ENCODE results near the gene DUSP22. TPM values are rescaled to one million over a fixed set of nuclear protein-coding genes. Genes with fewer than 3 reads are reported as not detected.
"Not testable (repeated sequence)": the region's sequence is repeated elsewhere in the genome, so short reads cannot be mapped to it uniquely, and the experiment has no call there.

The DUSP22 gene
- polyA plus RNA-seq, 4 donors: 18.8 to 40.0 (median 29.1) TPM

DNA sequence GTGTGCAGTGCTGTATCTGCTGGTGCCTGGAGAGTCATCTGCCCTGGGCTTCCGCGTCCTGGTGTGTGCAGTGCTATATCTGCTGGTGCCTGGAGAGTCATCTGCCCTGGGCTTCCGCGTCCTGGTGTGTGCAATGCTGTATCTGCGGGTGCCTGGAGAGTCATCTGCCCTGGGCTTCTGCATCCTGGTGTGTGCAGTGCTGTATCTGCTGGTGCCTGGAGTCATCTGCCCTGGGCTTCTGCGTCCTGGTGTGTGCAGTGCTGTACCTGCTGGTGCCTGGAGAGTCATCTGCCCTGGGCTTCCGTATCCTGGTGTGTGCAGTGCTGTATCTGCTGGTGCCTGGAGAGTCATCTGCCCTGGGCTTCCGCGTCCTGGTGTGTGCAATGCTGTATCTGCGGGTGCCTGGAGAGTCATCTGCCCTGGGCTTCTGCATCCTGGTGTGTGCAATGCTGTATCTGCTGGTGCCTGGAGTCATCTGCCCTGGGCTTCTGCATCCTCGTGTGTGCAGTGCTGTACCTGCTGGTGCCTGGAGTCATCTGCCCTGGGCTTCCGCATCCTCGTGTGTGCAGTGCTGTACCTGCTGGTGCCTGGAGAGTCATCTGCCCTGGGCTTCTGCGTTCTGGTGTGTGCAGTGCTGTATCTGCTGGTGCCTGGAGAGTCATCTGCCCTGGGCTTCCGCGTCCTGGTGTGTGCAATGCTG lies 33.0 kb downstream of the DUSP22 start:
- WGBS, 3 donors: 87 to 92% (median 89%) methylated on average over 16 of the region's 16 CpGs
- FAIRE-seq; H3K27me3 ChIP-seq (ENCODE audit: control insufficient read depth in 3 of 3, insufficient read depth in 3 of 3, low read length in 3 of 3); H3K4me3 ChIP-seq (ENCODE audit: low read depth in 1 of 3, low read length in 3 of 3); H3K27ac ChIP-seq (ENCODE audit: low read depth in 1 of 3, low read length in 2 of 3); H3K9me3 ChIP-seq (ENCODE audit: control insufficient read depth in 2 of 2, insufficient read depth in 1 of 2, low read depth in 1 of 2, low read length in 1 of 2); H3K4me1 ChIP-seq (ENCODE audit: control insufficient read depth in 3 of 3, insufficient read depth in 2 of 3, low read depth in 1 of 3, low read length in 2 of 3); DNase-seq: not testable (repeated sequence)
- H3K36me3 ChIP-seq (ENCODE audit: control insufficient read depth in 3 of 3, insufficient read depth in 2 of 3, low read depth in 1 of 3, low read length in 3 of 3): peaks cover 0 to 18% (median 0%) of the 10 kb centered on the region in 3 donors

DNA sequence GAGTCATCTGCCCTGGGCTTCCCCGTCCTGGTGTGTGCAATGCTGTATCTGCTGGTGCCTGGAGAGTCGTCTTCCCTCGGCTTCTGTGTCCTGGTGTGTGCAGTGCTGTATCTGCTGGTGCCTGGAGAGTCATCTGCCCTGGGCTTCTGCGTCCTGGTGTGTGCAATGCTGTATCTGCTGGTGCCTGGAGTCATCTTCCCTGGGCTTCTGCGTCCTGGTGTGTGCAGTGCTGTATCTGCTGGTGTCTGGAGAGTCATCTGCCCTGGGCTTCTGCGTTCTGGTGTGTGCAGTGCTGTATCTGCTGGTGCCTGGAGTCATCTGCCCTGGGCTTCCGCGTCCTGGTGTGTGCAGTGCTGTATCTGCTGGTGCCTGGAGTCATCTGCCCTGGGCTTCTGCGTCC lies 33.8 kb downstream of the DUSP22 start:
- DNase-seq: not testable (repeated sequence)
- WGBS, 3 donors: 75 to 79% (median 77%) methylated on average over 9 of the region's 9 CpGs

DNA sequence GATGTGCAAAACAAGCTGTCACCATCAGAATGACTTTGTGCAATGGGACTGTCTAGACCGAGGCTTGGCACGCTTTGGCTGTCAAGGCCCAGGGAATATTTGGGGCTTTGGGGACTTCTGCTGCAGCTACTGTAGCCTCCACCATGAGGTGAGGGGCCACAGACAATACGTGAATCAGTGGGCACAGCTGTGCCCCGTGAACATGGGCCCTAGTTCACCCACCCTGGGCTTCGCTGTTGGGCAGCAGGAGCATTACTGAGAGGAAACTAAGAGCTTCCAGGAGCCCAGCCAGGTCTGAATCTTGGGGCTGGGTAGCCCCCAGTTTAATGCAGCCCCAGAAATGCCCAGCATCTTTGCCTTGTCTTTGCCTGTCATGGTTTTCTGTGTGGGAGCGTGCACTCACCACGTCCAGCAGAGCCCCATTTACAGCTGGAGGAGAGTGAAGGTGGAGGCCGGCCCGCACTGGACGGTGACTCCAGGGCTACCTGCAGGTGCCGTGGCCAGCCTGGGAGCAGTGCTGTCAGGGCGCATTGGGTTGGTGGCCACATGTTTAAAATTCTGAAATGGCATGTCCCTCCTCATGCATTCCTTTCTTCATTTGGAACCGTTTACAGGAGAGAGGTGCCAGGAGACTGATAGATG lies 34.7 kb downstream of the DUSP22 start:
- WGBS, 3 donors: 93 to 95% (median 93%) methylated on average over 13 of the region's 13 CpGs
- peaks cover 0 to 16% (median 12%) of the 10 kb centered on the region in 3 donors for H3K4me1 ChIP-seq (ENCODE audit: control insufficient read depth in 3 of 3, insufficient read depth in 2 of 3, low read depth in 1 of 3, low read length in 2 of 3)
- DNase-seq (no peak), FAIRE-seq (no peak)
- H3K27ac ChIP-seq (ENCODE audit: low read depth in 1 of 3, low read length in 2 of 3): peak overlapping the region in 1 of 3 donors; percentile 56
- no peak overlapping the region for H3K4me3 ChIP-seq (ENCODE audit: low read depth in 1 of 3, low read length in 3 of 3)
- no peaks in the 10 kb centered on the region for H3K27me3 ChIP-seq (ENCODE audit: control insufficient read depth in 3 of 3, insufficient read depth in 3 of 3, low read length in 3 of 3)
- H3K36me3 ChIP-seq (ENCODE audit: control insufficient read depth in 3 of 3, insufficient read depth in 2 of 3, low read depth in 1 of 3, low read length in 3 of 3): peaks cover 0 to 18% (median 0%) of the 10 kb centered on the region in 3 donors
- H3K9me3 ChIP-seq (ENCODE audit: control insufficient read depth in 2 of 2, insufficient read depth in 1 of 2, low read depth in 1 of 2, low read length in 1 of 2): no peaks in the 10 kb centered on the region

More for the DNA sequence above, 33.8 kb downstream of the DUSP22 start:
- not testable (repeated sequence) for FAIRE-seq; H3K4me3 ChIP-seq (ENCODE audit: low read depth in 1 of 3, low read length in 3 of 3); H3K27me3 ChIP-seq (ENCODE audit: control insufficient read depth in 3 of 3, insufficient read depth in 3 of 3, low read length in 3 of 3); H3K9me3 ChIP-seq (ENCODE audit: control insufficient read depth in 2 of 2, insufficient read depth in 1 of 2, low read depth in 1 of 2, low read length in 1 of 2); H3K27ac ChIP-seq (ENCODE audit: low read depth in 1 of 3, low read length in 2 of 3)
- Histone ChIP-seq H3K36me3 (ENCODE audit: control insufficient read depth in 3 of 3, insufficient read depth in 2 of 3, low read depth in 1 of 3, low read length in 3 of 3) (peaks cover 0 to 18% (median 0%) of the 10 kb centered on the region in 3 donors), H3K4me1 (ENCODE audit: control insufficient read depth in 3 of 3, insufficient read depth in 2 of 3, low read depth in 1 of 3, low read length in 2 of 3) (peaks cover 0 to 12% (median 9%) of the 10 kb centered on the region in 3 donors)

DNA sequence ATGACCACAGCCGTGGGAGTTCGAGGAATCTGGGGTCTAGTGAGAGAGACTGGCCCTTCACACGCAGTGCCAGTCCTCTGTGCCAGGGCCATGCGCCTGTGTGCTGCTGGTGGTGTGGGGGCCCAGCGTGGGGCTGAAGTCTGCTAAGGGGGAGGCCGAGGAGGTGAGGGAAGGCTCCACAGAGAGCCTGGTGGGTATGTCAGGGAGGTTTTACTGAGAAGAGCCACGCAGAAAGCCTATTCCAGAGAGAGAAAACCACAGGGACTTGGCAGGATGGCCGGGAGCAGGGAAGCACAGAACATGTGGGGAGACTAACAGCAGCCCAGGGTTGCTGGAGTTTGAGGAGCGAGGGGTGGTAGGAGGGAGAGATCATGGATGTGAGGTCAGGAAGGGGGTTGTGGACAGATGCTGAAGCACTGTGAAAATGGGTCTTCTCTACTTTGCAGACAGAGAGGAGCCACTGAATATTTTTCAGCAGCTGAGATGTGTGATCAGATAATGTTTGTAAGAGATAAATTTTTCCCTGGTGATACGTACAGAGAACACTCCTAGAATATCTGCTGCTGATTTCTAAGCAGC lies 35.3 kb downstream of the DUSP22 start:
- DNase-seq (no peak), FAIRE-seq (no peak)
- peaks cover 0 to 16% (median 0%) of the 10 kb centered on the region in 3 donors for H3K36me3 ChIP-seq (ENCODE audit: control insufficient read depth in 3 of 3, insufficient read depth in 2 of 3, low read depth in 1 of 3, low read length in 3 of 3)
- no peak overlapping the region for H3K4me3 ChIP-seq (ENCODE audit: low read depth in 1 of 3, low read length in 3 of 3)
- H3K4me1 ChIP-seq (ENCODE audit: control insufficient read depth in 3 of 3, insufficient read depth in 2 of 3, low read depth in 1 of 3, low read length in 2 of 3): peaks cover 0 to 17% (median 12%) of the 10 kb centered on the region in 3 donors
- H3K9me3 ChIP-seq (ENCODE audit: control insufficient read depth in 2 of 2, insufficient read depth in 1 of 2, low read depth in 1 of 2, low read length in 1 of 2): no peaks in the 10 kb centered on the region
- H3K27me3 ChIP-seq (ENCODE audit: control insufficient read depth in 3 of 3, insufficient read depth in 3 of 3, low read length in 3 of 3): no peaks in the 10 kb centered on the region
- WGBS, 3 donors: 67 to 76% (median 69%) methylated on average over 10 of the region's 10 CpGs
- peak overlapping the region in 2 of 3 donors; percentile 0 to 56 for H3K27ac ChIP-seq (ENCODE audit: low read depth in 1 of 3, low read length in 2 of 3)

DNA sequence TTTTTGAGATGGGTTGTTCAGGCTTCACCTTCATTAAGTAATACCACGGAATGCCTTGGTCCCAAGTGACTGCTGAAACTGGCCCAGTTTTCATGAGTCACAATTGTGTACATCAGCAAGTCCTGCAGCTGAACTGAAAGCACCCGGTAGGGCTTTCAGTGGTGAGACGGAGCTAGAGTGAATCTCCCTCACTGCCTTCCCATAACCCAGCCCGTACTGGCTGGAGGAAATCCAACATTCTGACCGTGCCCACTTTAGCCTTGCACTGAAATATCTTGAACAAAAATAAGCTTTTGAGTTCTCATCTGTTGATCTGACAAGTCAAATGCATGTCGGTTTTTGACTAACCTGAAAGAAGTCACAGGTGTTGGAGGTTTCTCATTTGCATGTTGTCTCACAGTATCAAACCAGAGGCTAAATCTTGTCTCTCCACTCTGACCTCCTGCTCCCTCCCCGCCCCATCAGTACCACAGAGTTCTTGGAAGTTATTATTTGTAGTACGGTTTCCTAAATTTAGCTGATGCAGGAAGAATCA lies 35.9 kb downstream of the DUSP22 start:
- Histone ChIP-seq H3K27ac (ENCODE audit: low read depth in 1 of 3, low read length in 2 of 3) (no peak overlapping the region), H3K36me3 (ENCODE audit: control insufficient read depth in 3 of 3, insufficient read depth in 2 of 3, low read depth in 1 of 3, low read length in 3 of 3) (peaks cover 0 to 15% (median 0%) of the 10 kb centered on the region in 3 donors), H3K4me1 (ENCODE audit: control insufficient read depth in 3 of 3, insufficient read depth in 2 of 3, low read depth in 1 of 3, low read length in 2 of 3) (peaks cover 0 to 17% (median 12%) of the 10 kb centered on the region in 3 donors), H3K27me3 (ENCODE audit: control insufficient read depth in 3 of 3, insufficient read depth in 3 of 3, low read length in 3 of 3) (no peaks in the 10 kb centered on the region), H3K4me3 (ENCODE audit: low read depth in 1 of 3, low read length in 3 of 3) (no peak overlapping the region), H3K9me3 (ENCODE audit: control insufficient read depth in 2 of 2, insufficient read depth in 1 of 2, low read depth in 1 of 2, low read length in 1 of 2) (no peaks in the 10 kb centered on the region)
- no peak for FAIRE-seq
- WGBS, 3 donors: 47 to 53% (median 50%) methylated on average over 8 of the region's 8 CpGs
- peak in 1 of 2 donors; percentile 19 for DNase-seq

DNA sequence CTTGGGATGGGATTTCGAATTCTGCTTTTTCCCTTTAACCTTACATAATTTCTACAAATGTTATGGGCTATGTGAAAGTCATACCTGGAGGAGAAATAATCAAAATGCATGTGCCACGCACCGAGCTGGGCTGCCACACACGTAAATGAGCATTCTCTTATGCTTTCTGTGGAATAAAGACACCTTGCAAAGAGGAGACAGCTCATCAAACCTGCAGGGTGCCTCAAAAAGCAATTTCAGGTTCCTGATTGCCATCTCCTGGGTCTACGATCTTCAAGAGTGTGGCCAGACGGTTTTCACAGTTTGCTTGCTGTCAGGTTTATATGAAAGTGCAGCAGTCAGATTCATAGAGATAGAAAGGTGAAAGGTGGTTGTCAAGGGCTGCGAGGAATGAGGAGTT lies 36.6 kb downstream of the DUSP22 start:
- no peaks in the 10 kb centered on the region for H3K9me3 ChIP-seq (ENCODE audit: control insufficient read depth in 2 of 2, insufficient read depth in 1 of 2, low read depth in 1 of 2, low read length in 1 of 2)
- H3K4me3 ChIP-seq (ENCODE audit: low read depth in 1 of 3, low read length in 3 of 3): no peak overlapping the region
- H3K27ac ChIP-seq (ENCODE audit: low read depth in 1 of 3, low read length in 2 of 3): no peak overlapping the region
- no peak for DNase-seq
- peaks cover 0 to 13% (median 11%) of the 10 kb centered on the region in 3 donors for H3K4me1 ChIP-seq (ENCODE audit: control insufficient read depth in 3 of 3, insufficient read depth in 2 of 3, low read depth in 1 of 3, low read length in 2 of 3)
- 80% methylated on average over 7 of the region's 7 CpGs for WGBS, 3 donors
- no peaks in the 10 kb centered on the region for H3K27me3 ChIP-seq (ENCODE audit: control insufficient read depth in 3 of 3, insufficient read depth in 3 of 3, low read length in 3 of 3)
- no peak for FAIRE-seq
- peaks cover 0 to 15% (median 0%) of the 10 kb centered on the region in 3 donors for H3K36me3 ChIP-seq (ENCODE audit: control insufficient read depth in 3 of 3, insufficient read depth in 2 of 3, low read depth in 1 of 3, low read length in 3 of 3)

DNA sequence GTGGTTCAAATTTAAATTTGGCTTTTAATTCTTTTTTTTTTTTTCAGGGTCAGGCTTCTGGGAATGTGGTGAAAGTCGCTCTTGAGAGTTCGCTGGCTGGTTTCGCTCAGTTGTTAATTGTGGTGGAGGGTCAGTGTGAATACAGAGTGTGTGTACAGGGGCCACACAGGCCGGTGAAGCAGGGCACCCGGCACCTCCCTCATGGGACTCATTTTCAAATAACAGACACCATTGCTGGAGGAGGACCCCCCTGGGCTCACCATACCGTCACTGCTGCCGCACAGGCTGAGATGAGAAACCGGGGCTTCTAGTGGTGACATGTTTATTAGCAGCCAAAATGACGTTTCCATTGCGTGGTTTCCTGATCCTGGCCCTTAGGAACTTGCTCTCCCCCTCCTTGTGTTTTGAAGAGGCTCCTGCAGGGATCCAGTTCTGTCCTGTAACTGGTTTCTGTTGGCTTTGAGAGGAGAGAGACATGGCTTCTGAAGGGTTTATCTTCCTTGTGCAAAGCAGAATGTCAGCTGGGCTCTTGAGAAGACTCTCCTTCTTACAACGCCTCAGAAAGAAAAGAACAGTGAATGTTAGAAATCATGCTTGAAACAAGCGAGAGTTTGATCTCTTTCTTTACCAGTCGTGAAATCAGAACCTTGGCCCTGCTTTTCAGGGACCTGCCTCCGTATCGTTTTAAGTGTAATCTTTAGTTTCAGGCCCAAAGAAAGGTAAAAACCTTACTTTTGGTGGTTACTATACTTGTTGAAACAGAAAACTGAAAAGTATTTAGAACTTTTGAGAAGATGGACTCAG lies 37.8 kb downstream of the DUSP22 start:
- DNase-seq (peak in 1 of 2 donors; percentile 28), FAIRE-seq (no peak)
- peaks cover 0 to 9% (median 8%) of the 10 kb centered on the region in 3 donors for H3K4me1 ChIP-seq (ENCODE audit: control insufficient read depth in 3 of 3, insufficient read depth in 2 of 3, low read depth in 1 of 3, low read length in 2 of 3)
- peaks cover 0 to 11% (median 0%) of the 10 kb centered on the region in 3 donors for H3K36me3 ChIP-seq (ENCODE audit: control insufficient read depth in 3 of 3, insufficient read depth in 2 of 3, low read depth in 1 of 3, low read length in 3 of 3)
- peak overlapping the region in 2 of 3 donors; percentile 1 to 52 for H3K27ac ChIP-seq (ENCODE audit: low read depth in 1 of 3, low read length in 2 of 3)
- WGBS, 3 donors: 68 to 82% (median 80%) methylated on average over 15 of the region's 15 CpGs
- no peaks in the 10 kb centered on the region for H3K9me3 ChIP-seq (ENCODE audit: control insufficient read depth in 2 of 2, insufficient read depth in 1 of 2, low read depth in 1 of 2, low read length in 1 of 2)
- H3K27me3 ChIP-seq (ENCODE audit: control insufficient read depth in 3 of 3, insufficient read depth in 3 of 3, low read length in 3 of 3): no peaks in the 10 kb centered on the region
- H3K4me3 ChIP-seq (ENCODE audit: low read depth in 1 of 3, low read length in 3 of 3): no peak overlapping the region

All from small intestine (tissue), 7 donors.